Activated CD4-positive, alpha-beta T cell treated with anti-CD3 and anti-CD28 coated beads for 48 hours (primary cell): ENCODE measurements around the gene CDH12.

Experiments used
- DNase-seq: peaks from one replicate; pipeline ENCODE4 v3.0.0-alpha.2; 2020

The CDH12 gene

DNA sequence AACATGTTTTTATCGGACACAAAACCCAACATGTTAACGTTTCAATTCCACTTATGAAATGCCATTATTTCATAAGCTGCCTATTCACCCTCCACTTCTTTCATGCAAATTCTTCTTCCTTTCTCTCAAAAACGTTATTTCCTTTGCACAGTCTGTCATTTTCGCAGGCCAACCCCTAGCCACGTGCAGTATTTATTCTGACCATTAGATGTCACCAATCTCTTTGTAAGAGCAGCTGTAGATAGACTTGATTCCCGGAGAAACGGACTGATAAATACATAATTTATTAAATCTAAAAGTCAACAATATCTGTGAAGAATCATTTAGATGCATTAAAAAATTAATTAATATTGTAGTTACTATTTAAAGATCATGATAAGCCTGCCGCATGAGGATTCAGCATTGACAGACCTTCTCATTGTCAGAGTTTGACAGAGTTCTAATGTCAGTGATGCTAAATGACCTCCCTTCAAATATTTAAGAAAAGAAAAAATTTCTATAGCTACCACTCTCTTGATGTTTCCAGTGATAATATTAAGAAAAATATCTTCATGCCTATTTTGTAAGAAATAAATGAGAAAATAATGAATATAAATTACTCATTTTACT, 933.6 kb downstream of the CDH12 start:
- no peak for DNase-seq

DNA sequence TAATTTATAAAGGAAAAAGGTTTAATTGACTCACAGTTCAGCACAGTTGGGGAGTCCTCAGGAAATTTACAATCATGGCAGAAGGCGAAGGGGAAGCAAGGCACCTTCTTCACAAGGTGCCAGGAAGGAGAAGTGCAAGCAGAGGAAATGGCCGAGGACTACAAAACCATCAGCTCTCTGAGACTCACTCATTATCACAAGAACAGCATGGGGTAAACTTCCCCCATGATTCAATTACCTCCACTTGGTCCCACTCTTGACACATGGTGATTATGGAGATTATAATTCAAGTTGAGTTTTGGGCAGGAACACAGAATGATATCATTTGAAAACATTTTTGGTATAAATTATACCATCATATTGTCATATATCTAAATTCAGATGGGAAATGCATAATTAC, 934.7 kb downstream of the CDH12 start:
- DNase-seq = no peak

DNA sequence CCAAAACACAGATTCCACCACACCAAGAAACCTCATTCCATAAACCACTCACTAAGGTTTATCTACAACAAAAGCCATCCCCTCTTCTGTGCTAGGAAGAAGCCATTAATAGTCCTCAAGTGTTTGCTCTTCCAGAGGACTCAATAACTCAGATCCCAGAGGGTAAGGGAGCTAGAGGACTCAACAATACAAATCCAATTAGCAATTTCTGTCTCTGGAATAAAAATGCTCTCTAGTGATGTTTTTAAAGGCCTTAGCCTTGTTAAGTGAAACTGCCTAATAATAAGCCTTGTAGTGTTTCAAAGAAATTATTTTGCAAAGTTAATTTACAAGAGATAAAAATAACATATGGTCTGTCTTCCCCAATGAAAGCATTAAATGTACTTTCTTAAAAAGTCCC, 942.4 kb downstream of the CDH12 start:
- DNase-seq = no peak

DNA sequence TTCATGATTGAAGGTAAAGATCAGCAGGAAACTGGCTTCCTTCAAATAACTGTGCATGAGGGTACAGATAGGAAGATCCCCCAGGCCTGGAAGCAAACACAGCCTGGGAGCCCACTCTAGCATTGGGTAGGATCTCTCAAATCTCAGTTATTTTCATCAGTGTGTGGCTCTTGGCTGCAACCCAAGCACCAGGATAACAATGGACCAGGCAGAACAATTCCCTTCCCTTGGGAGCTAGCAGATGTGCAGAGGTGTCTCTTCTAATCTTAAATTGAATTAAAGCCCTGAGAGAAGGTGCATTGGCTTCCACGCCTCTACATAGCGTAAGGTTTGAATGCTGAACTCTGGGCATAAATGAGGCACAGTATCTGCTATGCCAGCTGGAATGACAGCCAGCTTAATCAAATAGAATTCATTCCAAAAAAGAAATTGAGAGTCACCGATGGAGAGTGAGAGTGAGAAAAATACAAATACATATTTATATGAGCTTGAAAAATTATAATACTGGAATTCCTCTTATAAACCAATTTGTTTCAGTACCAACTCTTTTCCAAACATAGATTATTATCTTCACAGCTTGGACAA, 957.3 kb downstream of the CDH12 start:
- DNase-seq = no peak

DNA sequence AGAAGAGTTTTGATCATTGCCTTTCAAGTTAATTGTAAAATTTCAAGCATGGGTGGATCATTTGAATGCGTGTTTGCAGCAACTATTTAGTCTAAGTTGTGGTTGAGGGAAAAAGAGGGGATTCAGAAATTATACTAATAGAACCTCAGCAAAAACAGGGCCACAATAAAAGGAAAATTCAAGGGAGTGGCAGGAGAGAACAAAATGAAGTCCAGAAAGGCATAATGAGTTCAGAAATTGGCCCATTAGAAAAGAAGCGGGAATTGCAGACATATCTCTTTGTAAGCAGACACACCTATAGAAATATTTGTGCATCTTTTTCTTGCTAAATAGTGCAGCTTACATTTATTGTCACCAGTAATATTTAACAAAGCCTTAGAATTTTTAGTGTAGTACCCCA, 960.0 kb downstream of the CDH12 start:
- no peak for DNase-seq

DNA sequence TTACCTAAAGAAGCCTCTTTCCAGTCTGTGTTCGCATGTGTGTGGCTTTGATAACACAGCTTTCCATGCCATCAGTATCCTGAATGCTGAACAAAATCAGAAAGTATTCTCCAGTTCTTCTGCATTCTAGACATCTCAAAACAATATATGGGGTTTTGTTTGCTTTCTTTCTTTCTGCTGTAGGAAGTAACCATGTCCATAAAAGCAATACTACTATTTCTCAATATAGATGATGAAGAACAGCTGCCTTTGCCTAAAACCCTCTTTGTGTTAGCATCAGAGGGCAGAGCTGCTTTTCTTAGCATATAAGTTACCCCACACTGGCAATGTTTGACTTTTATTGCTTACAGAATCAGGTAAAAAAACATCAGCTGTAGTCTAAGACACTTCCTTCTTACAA, 963.6 kb downstream of the CDH12 start:
- no peak for DNase-seq

DNA sequence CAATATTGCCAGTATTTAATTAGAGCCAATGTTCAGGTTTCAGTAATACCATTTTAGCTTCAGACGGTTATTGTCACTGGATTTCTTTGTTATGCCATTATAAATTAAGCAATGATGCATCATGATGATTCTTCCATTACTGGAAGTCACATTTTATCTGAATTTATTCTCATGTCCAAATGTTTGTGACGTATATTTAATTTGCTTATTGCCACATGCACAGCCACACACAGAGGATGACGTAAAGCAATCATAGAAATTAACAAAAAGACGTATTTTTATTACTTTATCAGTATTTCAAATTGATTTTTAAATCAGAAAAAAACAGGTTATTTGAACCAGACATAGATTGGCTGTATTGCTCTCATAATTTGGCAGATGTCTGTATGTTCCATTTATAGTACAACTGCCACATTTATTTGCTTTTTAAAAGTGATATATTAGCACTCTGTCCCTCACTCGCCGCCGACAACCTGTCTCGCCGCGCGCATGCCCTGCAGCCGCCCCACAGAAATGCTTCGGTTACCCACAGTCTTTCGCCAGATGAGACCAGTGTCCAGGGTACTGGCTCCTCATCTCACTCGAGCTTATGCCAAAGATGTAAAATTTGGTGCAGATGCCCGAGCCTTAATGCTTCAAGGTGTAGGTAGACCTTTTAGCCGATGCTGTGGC, 970.9 kb downstream of the CDH12 start:
- DNase-seq = no peak

DNA sequence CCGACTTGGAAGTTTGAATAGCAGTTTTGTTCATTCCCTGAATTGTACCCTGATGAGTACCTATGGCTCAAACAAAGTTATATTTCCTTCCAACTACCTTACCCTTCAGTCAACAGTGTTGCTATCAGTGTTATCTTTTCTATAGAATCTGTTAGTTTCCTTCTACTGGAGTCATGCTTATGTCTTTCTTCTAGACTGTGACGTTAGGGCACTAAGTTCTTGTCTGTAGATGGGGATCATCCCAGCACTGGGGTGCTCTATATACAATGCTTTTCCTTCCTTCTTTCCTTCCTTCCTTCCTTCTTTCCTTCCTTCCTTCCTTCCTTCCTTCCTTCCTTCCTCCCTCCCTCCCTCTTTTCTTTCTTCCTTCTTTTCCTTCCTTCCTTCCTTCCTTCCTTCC, 973.0 kb downstream of the CDH12 start:
- DNase-seq = no peak

DNA sequence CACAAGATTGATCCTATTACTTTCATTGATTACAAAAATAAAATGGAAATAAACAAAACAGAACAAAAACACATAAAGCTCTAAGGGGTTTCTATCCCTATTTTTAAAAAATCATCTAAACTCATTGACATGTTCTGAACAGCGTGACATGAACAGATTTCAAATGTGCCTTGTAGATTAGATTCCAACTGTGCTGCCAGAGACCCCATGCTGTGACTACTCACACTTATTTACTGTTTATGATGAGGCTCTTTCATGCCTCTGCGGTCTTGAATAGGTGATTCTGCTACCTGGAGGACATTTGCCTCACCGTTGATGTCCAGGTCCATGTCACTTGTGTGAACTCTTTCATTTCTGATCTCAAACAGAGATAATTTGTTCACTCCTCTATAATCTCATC, 990.2 kb downstream of the CDH12 start:
- no peak for DNase-seq

DNA sequence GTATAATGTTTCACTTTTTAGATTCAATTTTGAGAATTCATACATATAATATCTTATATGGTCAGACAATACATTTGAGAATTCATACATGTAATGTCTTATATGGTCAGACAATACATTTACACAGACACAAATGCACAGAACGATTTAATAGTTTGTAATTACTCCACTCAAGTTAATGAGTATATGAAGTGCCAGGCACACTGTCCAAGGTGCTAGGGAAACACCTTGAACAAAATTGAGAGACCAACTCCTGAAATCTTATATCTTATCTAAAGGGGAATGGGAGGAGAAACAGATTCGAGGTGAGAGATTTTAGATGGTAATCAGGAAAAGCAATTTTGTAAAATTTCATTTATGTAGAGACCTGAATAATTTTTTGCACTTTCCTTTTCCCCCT, 994.7 kb downstream of the CDH12 start:
- no peak for DNase-seq

DNA sequence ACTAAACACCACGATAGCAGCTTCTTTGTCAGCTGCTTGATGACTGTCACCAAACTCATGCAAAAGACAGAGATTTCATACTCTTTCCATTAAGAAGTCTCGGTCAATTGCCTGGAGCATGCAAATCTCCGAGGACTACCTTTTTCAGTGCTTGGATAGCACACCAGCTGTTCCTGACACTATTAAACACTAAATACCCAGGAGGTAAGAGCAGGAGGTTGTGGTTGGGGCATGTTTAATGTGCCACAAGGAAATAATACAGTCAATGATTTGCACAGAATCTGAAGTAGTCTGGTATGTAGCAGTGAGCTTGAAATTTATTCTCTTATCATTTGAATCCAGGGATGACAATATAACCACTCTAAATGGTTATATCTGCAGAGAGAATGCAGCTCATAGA, 996.2 kb downstream of the CDH12 start:
- DNase-seq = no peak

DNA sequence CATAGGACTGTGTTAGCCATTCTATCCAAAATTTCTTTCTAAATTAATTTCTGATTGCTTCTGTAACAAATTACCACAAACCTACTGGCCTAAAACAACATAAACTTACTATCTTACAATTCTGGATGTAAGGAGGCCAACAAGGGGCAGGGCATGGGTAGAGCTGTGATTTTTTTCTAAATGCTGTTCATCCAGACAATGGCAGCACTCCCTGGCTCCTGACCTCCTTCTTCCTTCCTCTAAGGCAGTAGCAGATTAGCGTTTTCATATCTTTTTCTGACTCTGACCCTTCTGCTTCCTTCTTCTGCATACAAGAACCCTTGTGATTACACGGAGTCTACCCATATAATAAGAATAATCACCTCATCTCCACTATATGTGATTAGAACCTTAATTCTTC, 1005.8 kb downstream of the CDH12 start:
- DNase-seq = no peak

DNA sequence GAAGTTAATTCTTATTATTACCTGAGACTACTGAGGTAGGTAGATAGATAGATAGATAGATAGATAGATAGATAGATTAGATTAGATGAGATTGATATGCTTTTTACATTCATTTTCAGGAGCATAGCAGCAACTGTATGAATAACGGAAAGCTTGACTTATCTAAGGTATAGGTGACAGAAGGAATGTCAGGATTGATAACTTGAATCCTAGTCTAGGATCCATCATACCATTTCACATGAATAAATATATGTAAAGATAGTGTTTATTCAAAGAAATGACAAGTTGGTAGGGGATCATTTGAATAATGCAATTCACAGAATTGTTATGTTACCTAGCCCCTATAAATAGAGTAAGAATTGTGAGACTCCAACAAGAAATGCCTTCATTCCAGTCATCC, 1008.2 kb downstream of the CDH12 start:
- no peak for DNase-seq

DNA sequence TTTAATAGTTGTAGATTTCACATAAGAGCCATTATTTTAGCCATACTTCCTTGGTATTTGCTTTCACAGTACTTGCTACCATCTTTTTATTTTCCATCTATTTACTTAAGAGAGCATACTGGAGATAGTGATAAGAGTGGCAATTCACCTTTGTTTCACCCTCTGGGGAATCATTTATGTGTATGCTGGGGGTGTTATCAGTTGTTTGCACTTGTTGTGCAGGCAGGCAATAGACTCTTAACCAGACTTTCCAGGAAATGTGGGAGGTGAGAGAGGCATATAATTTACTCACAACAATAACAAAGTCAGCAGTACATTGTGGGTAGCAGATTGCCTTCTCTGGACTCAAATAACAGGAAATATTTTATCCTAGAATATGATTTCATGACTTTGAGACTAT, 1018.3 kb downstream of the CDH12 start:
- DNase-seq = no peak

DNA sequence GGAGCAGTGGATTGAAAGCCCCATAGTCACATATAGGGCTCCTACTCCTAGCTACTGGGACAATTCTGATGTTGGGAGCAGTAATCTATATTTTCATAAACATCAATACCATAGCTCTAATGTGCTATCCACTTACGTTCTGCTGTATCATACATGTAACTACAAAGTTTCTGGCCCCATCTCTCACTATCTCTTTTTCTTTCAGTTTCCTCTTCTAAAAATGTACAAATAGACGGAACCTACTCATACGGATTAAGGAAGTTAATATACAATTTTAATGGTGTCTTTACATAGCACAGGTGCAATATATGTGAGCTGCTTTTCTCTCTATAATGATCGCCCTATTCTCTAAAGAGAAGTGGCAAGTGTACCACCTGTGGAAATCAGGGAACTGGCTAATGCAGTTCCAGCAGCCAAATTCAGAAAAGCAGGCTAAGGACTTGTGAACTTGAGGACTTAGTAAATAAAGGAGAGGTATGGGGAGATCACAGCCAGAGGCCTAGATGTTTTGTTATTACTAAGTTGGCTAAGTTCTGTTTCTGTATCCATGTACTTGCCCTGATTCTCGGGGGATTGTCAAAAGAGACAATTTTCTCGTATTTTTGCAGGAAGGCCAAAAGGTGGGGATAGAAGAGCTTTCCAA, 1021.9 kb downstream of the CDH12 start:
- no peak for DNase-seq

DNA sequence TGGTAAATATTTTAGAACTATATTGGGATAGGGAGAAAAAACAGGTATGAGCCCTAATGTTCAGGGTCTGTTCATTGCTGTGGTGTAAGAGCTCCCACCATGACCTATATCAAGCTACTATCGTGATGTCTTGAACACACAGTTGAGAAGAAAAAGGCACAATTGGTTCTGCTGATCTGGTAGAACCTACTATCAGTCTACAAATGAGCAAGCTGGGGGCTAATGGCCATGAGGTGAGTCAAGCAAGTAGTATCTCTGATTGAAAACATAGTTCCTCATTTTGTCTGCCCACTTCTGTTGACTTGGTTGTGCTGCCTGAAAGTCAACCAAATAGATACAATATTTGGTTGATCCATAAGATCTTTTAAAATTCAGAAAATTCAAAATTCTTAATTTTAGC, 1026.3 kb downstream of the CDH12 start:
- no peak for DNase-seq

DNA sequence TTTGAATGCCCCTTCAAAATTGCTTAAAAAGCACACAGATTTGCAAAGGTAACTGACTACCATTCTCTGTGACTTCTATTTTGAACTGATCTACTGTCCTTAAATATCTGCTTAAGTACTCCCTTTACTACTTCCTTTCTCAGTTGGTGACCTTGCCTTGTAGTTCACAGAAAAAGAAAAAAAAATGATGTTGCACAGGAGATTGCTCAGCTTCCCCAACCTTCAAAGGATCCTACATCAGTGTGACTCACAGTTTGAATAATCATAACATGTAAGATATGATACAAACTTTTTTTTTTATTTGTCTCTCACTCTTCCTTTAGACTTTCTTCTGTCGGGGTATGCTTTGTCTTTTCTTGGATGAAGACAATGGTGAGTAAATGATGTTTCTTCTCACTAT, 1029.6 kb downstream of the CDH12 start:
- no peak for DNase-seq

DNA sequence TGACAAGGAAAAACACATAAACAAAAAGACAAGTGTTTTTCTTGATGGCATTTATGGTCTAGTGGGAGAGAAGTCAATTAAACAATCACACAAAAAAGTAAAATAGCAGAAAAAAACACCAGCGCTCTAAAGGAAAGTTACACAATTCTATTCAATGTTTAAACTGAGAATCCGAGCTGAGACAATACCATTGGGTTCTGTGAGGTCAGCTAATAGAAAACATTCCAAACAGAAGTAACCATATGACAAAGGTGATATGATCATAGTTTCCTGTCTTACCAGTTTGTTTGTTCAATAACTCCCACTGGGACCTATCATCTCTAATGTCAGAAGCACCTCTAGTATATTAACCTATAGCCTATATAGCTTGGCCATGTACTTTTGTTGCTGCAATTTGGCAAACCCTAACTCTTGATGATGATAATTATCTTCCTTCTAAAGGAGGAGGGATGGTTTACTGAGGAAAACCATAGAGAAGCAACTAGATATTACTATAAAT, 1030.0 kb downstream of the CDH12 start:
- no peak for DNase-seq

DNA sequence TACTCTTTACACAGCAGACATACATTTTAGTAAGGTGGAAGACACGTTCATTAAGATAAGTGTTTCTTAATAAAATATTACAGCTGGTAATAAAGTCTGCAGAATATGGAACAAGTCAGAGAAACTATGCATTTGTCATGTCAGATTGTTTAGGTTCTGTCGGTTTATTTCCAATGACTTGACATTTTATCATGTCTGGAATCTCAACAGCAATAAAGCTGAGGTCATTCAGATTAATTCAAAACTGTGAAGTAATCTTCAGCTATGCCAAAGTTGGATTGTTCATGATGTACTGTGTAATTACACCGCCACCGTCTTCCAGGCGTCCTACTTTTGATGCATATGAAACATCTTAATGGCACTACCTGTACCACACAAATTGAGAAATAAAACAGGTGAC, 1032.6 kb downstream of the CDH12 start:
- no peak for DNase-seq

DNA sequence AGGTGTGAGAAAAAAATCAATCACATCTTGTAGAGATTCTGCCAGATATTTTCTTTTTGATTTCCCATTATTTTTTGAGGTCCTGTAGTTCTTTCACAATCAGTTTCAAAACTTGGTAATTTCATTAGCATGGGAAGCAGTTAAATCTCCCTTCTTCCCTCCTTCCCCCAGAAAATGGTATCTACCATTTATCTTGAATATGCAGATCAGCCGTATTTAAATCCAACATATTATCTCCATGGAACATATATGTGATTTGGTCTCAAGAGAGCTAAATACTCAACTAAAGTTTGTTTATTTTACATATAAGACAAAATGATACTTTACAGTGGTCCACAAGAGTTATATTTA, 1034.8 kb downstream of the CDH12 start:
- DNase-seq = no peak

DNA sequence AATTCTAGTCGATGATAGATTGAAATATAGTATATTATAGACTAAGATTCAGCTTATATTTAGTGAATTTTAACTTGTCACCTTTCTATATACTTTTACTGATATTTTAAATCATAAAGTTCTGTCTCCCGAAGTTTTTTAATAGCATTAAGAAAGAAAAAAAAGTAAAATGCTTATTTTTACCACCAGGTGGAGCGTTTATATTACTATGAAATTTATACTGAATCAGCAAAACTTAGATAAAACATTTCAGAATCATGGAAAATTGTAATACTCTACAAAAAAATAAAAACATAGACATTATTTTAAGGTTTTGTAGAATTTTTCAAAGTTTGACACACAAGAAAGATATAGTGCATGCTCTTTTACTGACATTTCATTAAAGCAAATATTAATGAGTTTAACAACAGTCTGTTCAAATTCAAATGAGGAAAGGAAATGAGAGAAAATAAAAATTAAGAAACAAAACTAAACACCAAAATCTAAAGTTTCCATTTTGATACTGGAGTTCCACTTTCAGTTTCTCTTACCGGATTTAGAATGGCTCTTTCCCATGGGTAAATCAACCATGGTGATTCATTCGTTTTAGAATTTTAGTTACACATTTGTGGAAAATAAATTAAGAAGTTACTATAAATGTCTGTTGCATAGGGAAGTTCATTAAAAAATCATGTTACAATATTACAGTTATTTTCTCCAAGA, 1035.3 kb downstream of the CDH12 start:
- DNase-seq = no peak

DNA sequence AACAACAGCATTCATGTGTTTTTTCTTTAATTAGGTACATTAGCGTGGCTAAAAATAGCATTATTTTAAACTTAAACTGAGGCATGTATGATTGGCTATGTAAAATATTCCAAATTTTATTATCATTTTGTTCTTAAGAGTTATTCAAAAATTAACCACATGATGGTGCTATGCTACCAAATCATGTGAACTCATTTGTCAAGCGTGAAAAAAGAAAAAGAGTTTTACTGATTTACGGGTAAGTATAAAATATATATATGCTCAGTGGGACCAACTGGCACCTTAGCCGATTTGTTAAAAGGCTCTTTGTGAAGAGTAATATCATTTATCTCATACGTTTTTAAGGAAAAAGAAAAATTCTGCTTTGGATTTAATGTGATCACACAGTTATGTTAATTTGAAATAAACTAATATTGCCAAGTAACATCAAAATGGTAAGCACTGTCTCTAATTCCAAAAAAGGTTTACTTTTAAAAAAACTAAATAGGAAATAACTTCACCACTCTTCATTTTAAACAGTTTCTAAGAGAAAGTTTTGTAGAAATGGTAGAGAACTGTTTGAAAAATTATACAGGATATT, 1042.3 kb downstream of the CDH12 start:
- DNase-seq = no peak

DNA sequence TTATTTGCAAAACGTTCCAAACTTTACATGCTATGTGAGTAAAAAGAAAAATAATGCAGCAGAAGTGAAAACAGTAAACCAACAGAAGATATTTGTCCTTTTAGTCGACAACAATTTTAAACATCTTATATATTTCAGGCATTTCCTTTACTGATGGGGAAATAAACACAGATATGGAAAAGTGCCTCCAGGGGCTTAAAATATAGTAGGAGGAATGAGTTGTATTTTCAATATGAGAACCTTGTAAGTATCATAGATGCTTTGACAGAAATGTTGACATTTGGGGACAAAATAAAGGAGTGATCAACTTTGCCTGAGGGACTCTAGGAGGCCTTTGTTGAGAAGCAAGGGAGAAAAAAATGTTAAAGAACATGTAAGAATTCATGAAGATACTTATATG, 1043.5 kb downstream of the CDH12 start:
- DNase-seq = no peak
